HG03457 (cell line): ENCODE measurements around the gene LRP1B.

ENCODE experiments used
- ATAC-seq: cut with Tn5 transposase; IDR thresholded peaks from one replicate; pipeline ENCODE4 v1.9.1; 2021; ENCODE audit warnings: moderate number of reproducible peaks; ENCODE audit not compliant: unreplicated experiment

The LRP1B gene

DNA sequence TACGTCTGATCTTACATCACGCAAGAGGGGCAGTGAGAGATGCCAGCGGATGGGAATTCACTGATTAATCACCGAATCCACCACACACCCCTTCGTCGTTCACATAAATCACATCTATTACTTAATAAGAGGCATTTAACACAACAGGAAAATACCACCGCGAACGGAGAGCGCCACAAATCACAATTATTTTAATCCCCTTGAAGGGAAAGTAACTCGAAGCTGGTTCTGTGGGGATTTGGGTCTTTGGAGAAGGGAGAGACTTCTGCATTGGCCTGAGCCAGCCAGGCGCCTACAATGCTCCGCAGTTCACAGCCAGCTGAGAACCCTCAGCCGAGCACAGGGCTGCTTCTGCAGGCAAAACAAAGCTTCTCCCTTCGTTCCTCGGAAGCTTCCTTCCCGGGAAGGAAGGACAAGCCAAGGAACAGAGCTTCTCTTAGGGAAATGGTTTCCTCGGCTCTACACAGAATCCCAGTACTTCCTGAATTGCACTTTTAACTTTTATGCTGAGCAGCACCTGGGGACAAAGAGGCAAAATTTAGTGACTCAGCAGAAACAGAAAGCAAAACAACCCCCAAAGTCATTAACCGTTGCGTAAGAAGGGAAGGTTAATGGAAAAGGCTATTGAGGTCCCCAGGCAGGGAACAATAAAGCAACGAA lies at the start of gene LRP1B:
TSS of gene LRP1B (minus strand) at position 7 of the 660 bp plus-strand sequence. CDS start 287 bp downstream, outside the sequence.
- no peak for ATAC-seq

DNA sequence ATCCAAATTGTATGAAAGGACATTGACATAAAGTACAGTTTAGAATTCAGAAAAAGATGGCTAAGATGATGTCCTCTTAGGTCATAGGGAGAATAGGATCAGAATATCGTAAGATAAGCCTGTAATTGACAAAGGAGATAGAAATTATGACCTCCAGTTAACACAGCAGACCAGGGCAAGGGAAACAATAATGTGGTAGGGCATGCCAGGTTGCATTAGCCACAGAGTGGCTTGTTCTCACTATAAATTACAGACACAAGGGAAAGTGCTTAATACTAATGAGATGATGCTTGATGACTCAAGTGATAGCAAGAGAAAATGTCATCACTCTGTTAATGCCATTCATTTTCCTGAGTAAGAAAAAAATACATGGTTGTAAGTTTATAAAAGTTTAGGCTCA lies 48.9 kb upstream of the LRP1B start:
- ATAC-seq: no peak

DNA sequence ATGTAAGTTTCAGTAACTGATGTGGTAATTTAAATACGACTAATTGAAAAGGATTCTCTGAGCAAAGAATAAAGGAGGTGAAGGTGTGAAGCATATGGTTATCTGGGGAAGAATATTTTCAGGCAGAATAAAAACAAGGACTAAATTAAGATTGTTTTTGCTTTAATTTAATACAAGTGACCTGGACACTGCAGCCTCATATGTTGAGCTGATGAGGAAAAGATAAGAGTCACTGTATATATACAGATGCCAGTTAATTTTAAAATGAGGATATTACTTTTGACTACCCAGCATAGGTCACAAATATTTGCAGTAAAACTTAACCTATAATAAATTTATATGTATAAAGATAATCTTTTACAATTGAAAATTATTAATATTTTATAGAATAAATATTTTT lies 47.8 kb upstream of the LRP1B start:
- ATAC-seq: no peak

DNA sequence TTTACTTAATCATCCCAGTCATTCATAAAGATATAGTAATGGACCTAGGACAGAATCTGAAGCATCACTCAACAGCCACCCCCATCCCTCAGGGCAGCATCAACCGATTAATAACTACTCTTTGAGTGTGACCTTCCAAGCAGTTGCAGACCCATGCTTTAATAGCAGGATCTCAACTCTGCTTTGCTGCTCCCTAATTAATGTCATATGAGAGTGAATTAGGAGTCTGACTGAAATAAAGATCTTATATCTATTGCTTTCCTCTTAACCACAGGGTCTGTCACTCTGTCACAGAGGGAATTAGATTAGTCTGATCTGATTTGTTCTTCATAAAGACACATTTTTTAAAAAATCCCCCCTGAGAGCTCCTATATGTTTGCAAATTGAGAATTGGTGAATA lies 46.1 kb upstream of the LRP1B start:
- no peak for ATAC-seq

DNA sequence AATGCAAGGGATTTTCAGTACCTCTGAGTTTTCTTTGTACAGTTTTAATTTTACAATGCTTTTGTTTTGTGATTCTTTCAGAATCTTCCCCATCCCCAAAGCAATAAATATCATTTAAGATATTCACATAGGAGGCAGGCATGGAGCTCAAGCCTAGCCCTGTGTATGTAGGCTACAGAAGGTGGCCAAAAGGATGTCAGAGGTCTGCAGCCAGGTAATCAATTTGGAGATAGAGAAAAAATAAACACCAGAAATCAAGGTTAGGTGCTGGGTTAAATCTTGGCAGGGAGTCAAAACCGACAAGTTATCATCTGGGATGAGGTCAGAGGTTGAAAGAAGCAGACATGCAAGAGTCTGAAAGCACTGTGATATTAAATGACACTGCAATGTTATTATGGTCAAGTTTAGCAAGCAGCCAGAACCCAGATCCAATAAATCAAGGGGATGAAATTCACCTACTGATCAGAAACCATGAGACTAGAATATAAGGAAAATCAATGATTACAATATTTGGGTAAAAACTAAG lies 45.1 kb upstream of the LRP1B start:
- ATAC-seq: no peak

DNA sequence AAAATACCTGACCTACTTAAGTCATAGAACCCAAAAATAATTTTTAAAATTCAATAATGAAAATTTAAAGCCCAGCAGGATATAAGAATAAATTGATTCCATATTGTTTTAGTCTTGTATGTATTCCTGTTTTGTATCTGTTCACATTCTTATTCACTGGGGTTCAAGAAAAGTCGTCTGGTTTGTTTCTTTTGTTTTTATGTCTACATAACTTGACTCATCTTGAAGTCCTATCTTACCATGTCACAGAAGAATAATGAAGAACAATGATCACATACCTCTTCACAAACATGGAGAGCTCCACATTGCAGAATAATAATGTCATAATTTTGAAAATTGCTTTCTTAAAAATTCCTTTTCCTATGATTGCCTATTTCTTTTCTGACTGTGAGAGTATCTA lies 43.4 kb upstream of the LRP1B start:
- ATAC-seq: no peak

DNA sequence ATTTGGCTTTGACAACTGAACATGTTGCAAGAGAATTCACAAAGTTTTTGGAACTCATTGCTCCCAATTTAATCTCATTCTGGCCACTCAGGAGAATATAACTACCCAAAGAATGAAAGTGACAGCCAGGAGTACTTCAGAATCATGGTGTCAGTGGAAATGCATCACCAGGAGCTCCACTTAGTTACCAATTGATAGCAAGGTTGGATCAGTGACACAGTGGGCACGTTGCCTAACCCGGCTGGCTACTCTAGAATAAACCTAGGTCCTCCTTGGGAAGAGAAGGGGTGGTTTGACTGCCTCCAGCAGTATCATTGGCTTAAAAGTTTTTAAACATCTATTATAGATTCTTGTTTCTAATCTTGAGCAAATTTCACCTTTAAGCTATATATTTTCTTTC lies 40.0 kb upstream of the LRP1B start:
- no peak for ATAC-seq

DNA sequence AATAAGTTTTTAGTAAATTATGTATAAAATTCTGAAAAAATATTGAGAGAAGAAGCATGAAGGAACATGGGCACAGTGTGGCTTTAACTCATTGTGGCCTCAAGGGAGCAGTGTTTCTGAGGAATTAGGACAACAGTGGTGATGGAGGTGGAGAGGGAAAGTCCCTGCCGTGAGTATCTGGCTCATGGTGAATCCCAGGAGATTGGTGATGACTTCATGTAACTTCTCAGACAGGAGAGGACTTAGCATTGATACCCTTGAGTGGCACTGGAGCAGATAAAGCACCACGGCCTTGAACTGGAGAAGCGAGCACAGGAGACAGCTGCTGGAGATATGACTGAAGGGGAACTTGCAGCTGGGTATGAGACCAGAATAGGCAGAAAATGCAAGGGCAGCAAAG lies 35.0 kb upstream of the LRP1B start:
- ATAC-seq: peak; percentile 98

DNA sequence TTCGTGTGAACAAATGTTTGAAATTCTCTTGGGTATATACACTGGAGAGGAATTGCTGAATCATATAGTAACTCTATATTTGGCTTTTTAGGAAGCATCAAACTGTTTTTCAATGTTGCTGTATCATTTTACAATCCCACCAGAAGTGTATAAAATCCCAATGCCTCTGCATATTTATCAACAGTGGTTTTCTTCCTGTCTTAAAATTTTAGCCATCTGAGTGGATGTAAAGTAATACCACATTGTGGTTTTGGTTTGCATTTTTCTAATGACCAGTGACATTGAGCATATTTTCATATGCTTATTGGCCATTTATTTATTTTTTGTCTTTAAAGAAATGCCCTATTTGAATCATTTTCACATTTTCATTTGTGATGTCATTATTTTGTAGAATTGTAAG lies 22.8 kb upstream of the LRP1B start:
- ATAC-seq: no peak

DNA sequence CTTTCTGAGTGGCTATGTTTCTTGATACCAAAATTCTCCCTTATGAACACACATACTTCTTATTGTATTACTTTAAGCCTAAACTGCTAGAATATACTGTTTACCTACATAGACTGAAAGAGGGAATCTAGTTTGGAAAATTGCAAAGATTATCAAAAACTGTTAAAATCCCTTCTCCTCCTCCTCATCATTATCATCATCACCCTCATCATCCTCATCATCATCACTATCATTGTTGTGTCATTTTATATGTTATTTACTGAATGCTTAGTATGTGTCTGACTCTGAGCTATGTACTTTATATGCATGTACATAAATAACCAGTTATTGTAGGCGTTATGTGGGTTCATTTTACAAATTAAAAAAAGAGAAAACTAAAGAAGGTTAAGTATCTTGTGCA lies 19.6 kb upstream of the LRP1B start:
- ATAC-seq: no peak

DNA sequence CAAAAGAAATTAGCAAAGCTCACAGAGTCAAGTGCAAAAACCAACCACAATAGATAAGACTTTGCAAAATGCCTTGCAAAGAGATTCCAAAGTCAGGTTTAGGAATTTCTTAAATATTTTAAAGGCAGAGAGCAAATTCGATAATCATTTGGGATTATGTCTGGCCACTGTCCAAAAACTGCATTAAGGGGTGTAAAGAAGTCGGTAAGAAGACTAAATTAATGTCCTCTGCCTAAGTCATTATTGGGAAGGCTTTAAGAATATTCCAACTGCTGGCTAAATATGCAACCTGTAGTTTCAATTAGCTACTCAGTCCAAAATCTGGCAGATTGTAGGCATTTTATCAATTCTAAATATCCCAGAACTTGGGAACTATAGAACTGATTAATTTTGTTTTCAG lies 13.7 kb upstream of the LRP1B start:
- ATAC-seq: no peak

DNA sequence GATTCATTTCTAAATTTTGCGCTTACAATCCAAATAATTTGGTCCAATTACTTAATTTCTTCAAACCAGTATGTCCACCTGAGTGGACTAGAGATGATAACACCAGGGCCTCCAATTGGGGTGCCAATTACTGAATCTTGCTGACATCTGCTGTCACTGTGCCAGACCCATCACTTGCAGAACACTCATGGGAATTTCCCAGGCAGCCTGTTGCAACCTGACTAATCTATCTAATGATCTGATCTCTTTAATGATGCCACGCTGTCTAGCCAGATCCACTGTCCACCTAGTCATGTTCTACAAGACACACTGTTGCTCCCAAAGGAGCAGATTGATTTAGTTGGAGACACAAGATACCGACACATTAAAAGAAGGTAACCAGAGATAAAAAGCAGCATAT lies 11.8 kb upstream of the LRP1B start:
- ATAC-seq: no peak

DNA sequence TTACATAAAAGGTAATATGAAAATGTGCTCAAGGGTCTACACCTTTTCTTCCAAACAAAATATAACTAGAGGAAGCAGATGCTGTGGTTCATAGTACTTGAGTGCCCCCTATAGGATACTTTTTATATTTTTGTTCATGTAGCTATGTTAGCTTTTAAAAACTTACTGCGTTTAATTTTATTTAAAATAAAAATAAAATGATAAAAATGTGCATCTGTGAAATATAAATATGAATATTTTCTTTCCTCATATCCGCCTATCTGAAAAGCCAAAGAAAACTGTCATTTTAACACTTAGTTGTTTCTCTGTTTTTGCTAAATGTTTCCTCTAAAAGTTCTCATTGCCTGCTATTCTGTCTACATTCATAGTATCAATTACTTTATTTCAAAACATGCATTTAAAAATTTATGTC lies 9.6 kb upstream of the LRP1B start:
- ATAC-seq: no peak

DNA sequence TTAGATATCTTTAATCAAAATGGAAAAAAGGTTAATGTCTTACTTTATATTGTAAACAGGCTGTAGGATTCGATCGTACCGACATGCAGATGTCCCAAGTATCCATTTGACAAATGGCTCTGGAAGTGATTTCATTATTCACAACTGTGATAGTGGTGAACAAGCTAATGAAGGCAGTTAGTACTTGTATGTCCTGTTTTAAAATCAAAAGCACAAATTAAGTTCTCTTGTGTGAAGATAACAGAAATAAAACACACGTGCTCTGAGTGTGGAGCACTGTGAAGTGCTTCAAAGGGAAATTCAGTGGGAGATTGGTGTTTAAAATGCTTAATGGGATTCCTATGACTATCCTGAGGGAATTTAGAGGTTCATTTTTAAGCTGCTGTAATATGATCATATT lies 8.6 kb upstream of the LRP1B start:
- ATAC-seq: no peak

DNA sequence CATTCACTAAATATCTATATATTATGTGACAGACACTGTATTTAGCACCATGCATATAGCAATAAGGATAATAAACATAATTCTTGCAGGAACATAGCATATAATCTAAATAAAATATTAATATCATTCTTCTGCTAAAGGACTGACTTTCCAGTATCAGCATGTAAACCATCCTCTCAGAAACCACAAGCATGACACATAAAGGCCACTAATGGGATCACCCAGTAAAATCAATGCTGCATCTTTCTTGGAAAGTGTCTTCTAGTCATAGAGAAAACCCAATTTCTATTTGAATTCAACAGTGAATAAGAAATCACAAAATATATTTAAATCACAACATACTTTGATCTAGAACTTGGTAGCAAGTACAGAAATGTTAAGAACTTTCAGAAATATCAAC lies 5.8 kb upstream of the LRP1B start:
- no peak for ATAC-seq

DNA sequence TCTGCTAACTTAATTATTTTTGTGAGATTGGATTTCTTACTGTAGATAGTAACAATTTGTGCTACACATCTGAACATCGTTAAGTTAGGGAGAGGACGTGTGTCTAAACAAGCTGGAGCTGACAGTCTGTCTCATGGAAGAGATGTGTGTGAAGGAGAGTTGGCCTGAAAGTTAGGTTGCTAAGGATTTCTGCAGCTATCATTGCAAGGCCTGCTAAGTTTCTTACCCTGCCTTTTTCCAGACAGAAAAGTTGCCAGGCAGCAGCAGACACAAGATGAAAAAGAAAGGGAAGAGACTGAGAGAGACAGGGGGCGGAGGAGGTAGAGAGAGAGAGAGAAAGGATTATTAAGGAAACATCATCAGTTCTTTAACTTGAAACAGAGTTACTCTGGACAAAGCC lies 4.1 kb upstream of the LRP1B start:
- ATAC-seq: no peak

DNA sequence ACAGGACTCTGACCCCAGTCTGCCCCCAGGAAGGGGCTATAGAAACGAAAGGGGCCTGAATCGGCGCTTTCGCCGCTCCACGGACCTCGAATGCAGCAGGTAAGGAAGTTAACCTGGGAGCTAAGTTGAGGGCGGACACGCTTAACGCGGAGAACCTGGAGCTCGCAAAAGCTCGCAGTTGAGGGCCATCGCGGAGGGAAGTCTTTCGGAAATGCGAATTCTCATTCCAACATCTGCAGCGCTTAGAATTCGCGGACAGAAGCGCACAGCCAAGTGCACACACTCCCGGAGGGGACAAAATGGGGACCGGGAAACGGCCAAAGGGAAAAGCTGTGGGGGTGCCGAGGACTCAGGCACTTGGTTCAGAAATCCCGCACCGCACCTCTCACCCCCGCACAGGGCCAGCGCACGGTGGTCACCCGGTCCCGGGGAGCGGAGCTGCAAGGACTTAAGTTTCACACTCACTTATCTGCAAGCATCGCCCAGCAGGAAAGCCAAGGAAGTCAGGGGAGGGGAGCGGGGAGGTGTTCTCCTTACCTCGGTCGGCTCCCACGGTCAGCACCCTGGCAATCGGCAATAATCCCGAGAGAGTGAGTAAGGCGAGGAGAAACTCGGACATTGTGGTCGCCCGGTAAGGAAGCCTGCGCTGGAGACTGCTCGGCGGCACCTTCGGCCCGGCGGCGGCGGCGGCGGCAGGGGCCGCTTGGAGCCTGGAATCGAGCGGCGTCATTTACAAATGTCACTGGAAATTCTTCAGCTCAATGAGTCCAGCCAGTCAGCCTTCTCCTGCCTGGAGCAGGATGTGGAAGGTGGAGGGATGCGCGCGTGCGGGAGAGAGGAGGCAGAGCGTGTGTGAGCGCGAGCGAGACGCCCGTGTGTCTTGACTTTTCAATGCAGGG lies 456 bp downstream of the LRP1B start:
- no peak for ATAC-seq

DNA sequence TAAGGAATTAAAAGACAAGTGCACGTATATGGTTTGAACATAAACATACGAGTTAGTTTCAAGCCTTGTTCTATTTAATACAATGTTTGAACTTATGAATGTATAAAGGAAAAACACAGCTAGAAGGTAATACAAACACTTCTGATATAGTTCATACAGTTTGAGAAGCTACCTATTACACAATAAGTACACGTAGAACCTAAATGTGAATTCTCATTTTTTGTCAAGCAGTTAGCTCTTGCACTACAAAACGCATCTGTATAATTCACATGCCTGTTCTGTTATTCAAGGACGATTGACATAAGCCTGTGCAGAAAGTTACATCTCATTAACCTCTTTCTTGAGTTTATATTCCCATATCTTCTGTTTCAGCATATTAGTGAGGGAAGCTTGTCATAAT lies 2.7 kb downstream of the LRP1B start:
- no peak for ATAC-seq

DNA sequence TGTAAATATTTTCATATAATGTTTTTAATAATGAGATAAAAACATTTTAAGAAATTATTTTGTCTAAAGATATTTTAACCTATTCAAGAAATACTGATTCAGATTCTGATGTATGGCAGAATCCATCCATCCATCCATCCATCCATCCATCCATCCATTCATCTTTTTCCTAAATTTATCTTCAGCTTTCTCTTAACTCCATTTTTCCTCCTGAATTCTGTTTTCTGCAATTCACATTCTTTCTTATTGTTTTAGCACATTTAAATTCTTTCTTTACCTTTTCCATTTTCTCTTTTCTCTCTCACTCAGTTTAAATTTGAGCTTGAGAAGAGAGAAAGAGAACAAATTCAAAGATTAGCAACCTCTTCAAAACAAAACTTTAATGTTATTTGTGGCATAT lies 3.6 kb downstream of the LRP1B start:
- no peak for ATAC-seq

DNA sequence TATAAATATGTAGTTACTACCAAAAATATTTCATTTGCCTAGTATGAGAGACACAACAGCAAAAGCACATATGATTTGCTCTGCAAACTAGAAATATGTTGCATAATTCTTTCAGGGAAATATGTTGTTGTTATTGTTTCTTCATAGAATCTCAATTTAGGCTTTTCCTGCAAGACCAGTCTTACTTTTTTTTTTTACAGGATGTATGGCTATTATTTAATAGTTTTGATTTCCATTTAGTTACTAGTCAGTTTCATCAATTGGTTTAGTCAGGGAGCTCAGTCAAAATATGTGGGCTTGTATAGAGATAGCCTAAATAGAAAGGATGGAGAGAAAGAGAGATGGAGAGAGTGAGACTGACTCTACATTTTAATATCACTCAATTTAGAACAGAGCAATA lies 6.1 kb downstream of the LRP1B start:
- ATAC-seq: no peak

DNA sequence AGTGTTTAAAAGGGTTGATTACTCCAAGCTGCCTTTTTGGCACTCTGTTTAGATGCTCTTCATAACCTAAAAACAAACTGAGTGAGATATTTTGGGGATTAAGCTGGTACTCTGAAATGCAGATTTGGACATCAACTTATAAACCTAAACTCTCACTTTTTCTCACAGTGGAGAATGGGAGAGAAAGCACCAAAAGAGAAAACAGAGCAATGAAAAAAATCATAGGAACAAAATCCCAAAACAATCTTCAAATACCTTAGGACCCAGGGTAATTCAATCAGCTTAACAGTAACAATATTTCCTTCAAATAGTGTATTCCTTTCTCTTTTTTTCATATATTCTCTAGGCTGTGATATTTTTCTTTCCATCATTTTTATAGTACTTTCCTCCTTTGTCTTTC lies 11.5 kb downstream of the LRP1B start:
- no peak for ATAC-seq

DNA sequence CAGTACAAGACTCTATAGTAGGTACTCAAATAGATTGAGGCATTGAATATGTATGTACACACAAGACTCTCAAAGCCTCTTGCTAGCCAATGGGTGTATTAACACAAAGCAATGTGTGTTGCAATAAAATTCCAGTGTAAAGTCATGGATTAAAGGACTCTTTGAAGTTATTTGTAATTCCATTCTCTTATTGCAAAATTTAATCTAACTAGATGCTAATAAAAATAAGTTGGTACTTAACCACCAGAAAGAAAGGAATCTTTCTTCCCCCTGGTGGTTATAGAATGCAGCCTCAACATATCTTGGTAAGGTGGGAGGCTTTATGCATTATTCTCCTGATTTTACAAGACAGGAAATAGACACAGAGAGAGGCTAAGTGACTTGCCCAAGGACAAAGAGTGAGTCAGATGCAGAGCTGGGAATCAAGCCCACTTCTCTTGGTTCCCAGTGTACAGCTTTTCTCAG lies 18.0 kb downstream of the LRP1B start:
- ATAC-seq: no peak
